ENCODE measurements around the gene GET4.

GRCh38 chr7:863106-863505 is 13.2 kb upstream of the GET4 start:
- TF ChIP-seq CTCF (IDR thresholded peaks at IDR 0.05): no peak
- no peak for TF ChIP-seq POLR2A (IDR thresholded peaks at IDR 0.05)

Measured in adrenal gland (tissue), 5 donors.